Testis (tissue), 3 donors: ENCODE measurements around the gene CDH4. TPM values are rescaled to one million over a fixed set of nuclear protein-coding genes. Genes with fewer than 3 reads are reported as not detected.

Experiments
- DNase-seq: peaks from one replicate; pipeline ENCODE4 v3.0.0-alpha.2; 2019
- H3K27ac ChIP-seq, 2 donors: fragments of 200-600 bp; sonication (generic); one replicate each; pipeline ENCODE4 v1.5.1; 2019
- H3K27me3 ChIP-seq: fragments of 200-600 bp; sonication (generic); one replicate; pipeline ENCODE4 v1.5.1; 2019
- H3K36me3 ChIP-seq: fragments of 200-600 bp; sonication (generic); one replicate; pipeline ENCODE4 v1.5.1; 2017; ENCODE audit warnings: low read depth; ENCODE audit errors: missing control alignments
- H3K4me1 ChIP-seq: fragments of 200-600 bp; sonication (generic); one replicate; pipeline ENCODE4 v1.5.1; 2019
- H3K4me3 ChIP-seq, 2 donors: fragments of 200-600 bp; sonication (generic); one replicate each; pipeline ENCODE4 v1.5.1; 2017 to 2019
- H3K9me3 ChIP-seq: fragments of 200-600 bp; sonication (generic); one replicate; pipeline ENCODE4 v1.5.1; 2017
- POLR2A ChIP-seq: fragments of 450-650 bp; IDR thresholded peaks from one replicate; pipeline ENCODE4 v1.6.1; 2017; ENCODE audit warnings: antibody characterized with exemption, mild to moderate bottlenecking, moderate library complexity
- WGBS, 2 donors: methylation state at CpG; one replicate each; pipeline ENCODE4 v1.1.5; 2018; 5-methylcytosine and 5-hydroxymethylcytosine counted together
- intact Hi-C: fragments of 100-400 bp; cut with DNase I; formaldehyde crosslinking; loops from one replicate; pipeline ENCODE4 v1.15.1; 2023; ENCODE audit warnings: low total_unique reads
- polyA plus RNA-seq: library from polyadenylated mRNA; stranded (reverse); fragments of 350-450 nt; fragmentation: Illumina TruSeq; extraction: RNeasy Lipid Tissue Mini Kit (QIAGEN cat#74804); gene quantifications from one replicate; pipeline ENCODE4 v1.2.3, GENCODE V29; 2014; ENCODE audit warnings: low read depth, low replicate concordance; ENCODE audit not compliant: insufficient read depth
- total RNA-seq, 2 donors: library from RNA; depleted of rRNA; stranded (reverse); fragments of >200 nt; gene quantifications; one replicate each; pipeline ENCODE4 v1.2.3, GENCODE V29; 2016
- TF ChIP-seq, protein P1 (sequence below), 3 experiments: fragments of 450-650 bp in 2 of 3; fragments of 200-600 bp in 1 of 3; sonication (generic) in 1 of 3; IDR thresholded peaks; one replicate each; pipeline ENCODE4 v1.5.1; 2016 to 2019; ENCODE audit warnings: antibody characterized with exemption in 3 of 3, mild to moderate bottlenecking in 2 of 3, moderate library complexity in 1 of 3

The CDH4 gene
- total and polyA plus RNA-seq, 3 donors from 2014 or later, result 1.4 to 3.3 (median 1.9) TPM

DNA sequence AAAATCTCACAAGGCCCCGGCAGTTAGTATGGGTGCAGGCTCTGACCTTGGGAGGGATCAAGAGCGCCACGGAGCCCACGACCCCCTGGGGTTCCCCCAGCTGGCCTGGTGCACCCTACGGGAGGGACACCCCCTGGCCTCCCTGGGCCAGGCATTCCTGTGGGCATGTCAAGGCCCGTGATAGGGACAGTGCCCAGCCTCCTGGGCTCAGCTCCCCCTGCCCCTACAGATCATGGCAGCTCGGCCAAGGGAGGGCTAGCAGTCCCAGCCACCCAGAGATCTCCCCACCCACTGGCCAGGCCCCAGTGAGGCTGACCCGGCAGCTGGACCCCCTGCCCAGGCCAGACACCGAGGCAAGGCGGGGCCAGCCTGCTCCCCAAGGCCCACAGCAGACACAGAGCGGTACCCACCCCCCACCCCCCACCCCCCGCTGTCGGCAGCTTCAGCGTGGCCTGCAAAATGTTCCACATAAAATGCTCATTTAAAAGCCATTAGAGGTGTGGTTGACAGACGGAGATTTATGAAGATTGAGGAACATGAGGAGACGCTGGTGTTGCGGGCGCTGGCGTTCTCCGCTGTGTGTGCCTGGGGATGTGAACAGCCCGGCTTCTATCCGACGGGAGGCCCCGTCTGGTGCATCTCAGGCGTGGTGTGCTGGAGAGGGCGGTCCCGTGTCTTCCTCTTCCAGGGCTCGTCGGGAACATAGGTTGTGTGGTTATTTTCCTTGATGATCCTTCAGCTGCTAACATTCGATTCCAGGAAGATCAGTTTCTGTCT is 625.1 kb downstream of the CDH4 start:
- no peak for DNase-seq
- H3K27ac ChIP-seq, result no peak overlapping the region
- no peaks in the 10 kb centered on the region for H3K27me3 ChIP-seq
- WGBS, 2 donors, result 87 to 88% methylated on average over 25 to 30 of the region's 30 CpGs
- no peaks in the 10 kb centered on the region for H3K4me1 ChIP-seq
- intact Hi-C loops, result no loop called here
- H3K9me3 ChIP-seq, result no peaks in the 10 kb centered on the region
- TF ChIP-seq POLR2A, result no peak
- TF ChIP-seq, protein P1, sequence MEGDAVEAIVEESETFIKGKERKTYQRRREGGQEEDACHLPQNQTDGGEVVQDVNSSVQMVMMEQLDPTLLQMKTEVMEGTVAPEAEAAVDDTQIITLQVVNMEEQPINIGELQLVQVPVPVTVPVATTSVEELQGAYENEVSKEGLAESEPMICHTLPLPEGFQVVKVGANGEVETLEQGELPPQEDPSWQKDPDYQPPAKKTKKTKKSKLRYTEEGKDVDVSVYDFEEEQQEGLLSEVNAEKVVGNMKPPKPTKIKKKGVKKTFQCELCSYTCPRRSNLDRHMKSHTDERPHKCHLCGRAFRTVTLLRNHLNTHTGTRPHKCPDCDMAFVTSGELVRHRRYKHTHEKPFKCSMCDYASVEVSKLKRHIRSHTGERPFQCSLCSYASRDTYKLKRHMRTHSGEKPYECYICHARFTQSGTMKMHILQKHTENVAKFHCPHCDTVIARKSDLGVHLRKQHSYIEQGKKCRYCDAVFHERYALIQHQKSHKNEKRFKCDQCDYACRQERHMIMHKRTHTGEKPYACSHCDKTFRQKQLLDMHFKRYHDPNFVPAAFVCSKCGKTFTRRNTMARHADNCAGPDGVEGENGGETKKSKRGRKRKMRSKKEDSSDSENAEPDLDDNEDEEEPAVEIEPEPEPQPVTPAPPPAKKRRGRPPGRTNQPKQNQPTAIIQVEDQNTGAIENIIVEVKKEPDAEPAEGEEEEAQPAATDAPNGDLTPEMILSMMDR (IDR thresholded peaks at IDR 0.05), result no peak
- no peaks in the 10 kb centered on the region for H3K36me3 ChIP-seq
- H3K4me3 ChIP-seq, result no peak overlapping the region

DNA sequence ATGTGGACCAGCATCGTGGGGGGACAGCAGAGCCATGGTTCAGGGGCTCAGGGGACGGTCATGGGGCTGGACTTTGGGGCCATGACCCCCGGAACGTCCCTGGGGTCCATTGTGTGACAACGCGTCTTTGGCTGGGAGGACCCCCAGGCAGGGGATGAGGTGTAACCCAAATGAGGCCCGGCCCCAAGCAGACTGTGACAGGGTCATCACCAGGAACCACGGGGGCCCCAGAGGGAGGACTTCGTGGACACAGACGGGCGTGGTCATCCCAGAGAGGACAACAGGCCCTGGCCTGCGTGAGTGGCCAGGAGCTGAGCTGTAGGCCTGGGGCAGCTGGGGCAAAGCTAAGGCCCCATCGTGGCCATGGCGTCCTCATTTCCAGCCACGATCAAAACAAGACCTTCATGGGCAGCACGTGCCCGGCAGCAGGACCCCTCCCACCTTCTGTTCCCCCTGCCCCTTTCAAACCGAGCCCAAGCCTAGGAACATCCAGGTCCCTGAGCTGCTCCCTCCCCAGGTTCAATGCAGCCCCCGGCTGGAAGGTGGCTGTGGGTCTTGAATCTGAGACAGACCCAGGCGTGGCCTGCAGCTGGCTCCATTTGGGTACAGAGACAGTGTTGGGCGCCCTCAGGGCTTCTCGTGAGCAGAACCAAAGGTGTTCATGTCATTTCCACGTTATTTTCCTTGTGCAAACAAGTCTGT is 625.9 kb downstream of the CDH4 start:
- Histone ChIP-seq H3K4me1 (no peaks in the 10 kb centered on the region), H3K9me3 (no peaks in the 10 kb centered on the region), H3K36me3 (no peaks in the 10 kb centered on the region), H3K4me3 (no peak overlapping the region), H3K27ac (no peak overlapping the region), H3K27me3 (no peaks in the 10 kb centered on the region)
- WGBS, 2 donors, result 88 to 94% methylated on average over 12 to 23 of the region's 23 CpGs
- no peak for TF ChIP-seq POLR2A
- TF ChIP-seq, protein P1 (IDR thresholded peaks at IDR 0.05), result no peak
- intact Hi-C loops, result no loop called here
- no peak for DNase-seq

DNA sequence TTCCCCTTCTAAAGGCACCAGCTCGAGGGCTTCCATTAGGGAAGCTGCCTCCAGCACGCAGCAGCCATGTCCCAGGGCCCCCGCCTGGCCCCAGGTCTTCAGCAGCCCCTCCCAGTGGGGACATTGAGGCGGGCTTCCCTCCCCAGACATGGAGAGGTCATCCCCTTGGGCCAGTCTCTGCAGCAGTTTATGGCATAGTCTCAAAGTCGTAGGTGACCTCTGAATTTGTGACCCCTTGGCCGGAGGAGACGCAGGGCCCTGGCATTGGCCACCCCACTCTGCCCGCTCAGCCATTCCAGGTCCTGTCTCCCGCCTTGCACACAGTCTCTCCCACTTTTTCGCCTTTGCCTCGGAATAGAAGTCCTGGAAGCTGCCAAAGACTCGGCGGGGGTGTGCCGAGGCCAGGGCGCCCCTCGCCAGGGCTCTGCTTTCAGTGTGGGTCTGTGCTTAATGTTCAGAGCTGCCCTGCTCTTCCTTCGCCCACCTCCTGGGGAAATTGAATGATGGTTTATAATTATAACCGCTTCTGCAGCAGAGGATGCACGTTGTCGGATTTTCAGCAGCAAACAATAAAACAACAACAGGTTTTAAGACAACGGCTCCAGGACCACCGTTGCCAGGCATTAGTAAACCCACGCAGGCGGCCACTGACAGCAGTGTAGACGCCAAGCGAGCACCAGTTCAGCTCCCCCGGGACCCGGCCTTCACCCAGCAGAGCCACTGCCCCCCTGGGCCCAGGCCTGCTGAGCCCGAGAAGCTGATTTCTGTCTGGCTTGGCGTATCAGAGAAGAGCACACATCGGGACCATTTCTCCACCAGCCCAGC is 626.6 kb downstream of the CDH4 start:
- intact Hi-C loops, result no loop called here
- no peak overlapping the region for H3K27ac ChIP-seq
- H3K27me3 ChIP-seq, result no peaks in the 10 kb centered on the region
- TF ChIP-seq, protein P1 (IDR thresholded peaks at IDR 0.05), result no peak
- TF ChIP-seq POLR2A, result no peak
- no peaks in the 10 kb centered on the region for H3K4me1 ChIP-seq
- DNase-seq, result no peak
- 88 to 91% methylated on average over 30 to 31 of the region's 31 CpGs for WGBS, 2 donors
- H3K9me3 ChIP-seq, result no peaks in the 10 kb centered on the region
- H3K36me3 ChIP-seq, result no peaks in the 10 kb centered on the region
- no peak overlapping the region for H3K4me3 ChIP-seq

DNA sequence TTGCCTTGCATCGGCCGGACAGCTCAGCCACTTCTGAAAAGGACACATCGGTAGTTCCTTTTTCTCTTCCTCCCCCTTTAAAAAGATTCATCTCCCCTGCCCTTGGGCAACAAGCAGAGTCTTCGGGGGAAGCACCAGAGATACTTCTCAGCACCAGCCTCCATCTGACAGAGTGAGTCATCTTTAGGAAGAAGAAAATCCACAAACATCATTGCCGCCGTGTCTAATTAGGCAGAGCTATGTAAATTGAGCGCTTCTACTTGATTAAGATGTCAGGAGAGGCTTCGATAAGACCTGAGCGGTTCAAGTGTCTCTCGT is 627.2 kb downstream of the CDH4 start:
- no peak for DNase-seq
- Histone ChIP-seq H3K4me1 (no peaks in the 10 kb centered on the region), H3K9me3 (no peaks in the 10 kb centered on the region), H3K4me3 (no peak overlapping the region), H3K36me3 (no peaks in the 10 kb centered on the region), H3K27me3 (no peaks in the 10 kb centered on the region), H3K27ac (no peak overlapping the region)
- TF ChIP-seq, protein P1 (IDR thresholded peaks at IDR 0.05), result no peak
- no peak for TF ChIP-seq POLR2A
- WGBS, 2 donors, result 79 to 88% methylated on average over 10 of the region's 10 CpGs
- intact Hi-C loops, result no loop called here
